T-helper 1 cell (primary cell): Measurements from ENCODE around the gene OTUB2.

Experiments used
- DNase-seq, 5 donors: peaks; one replicate each; pipeline ENCODE4 v3.0.0-alpha.2; 2012 to 2020

The OTUB2 gene

DNA sequence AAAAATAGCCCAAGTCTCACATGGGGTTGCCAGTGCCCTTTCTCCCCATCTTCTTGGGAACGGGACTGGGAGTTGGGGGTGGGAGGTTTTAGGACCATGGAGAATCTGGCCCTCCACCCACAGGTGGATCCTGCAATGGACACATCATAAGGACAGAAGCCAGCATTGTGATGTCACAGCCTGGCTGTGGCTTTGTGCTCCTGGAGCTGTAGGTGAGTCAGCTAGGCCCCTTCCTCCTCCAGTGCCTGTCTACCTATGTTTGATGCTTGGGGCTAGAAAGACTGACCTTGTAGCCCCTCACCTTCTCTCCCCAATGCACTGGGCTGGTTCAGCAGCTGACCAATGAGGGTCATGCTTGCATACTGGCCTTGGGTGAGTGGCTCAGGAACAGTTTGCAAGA is 29.1 kb upstream of the OTUB2 start, which contains the start of gene CCDC197:
Gene CCDC197, plus strand, starts transcription at position 220 of the 400 bp plus-strand sequence. CDS start 831 bp downstream, outside the sequence.
- DNase-seq = no peak

GRCh38 chr14:93997916-93998870 is 27.9 kb upstream of the OTUB2 start:
- no peak for DNase-seq

DNA sequence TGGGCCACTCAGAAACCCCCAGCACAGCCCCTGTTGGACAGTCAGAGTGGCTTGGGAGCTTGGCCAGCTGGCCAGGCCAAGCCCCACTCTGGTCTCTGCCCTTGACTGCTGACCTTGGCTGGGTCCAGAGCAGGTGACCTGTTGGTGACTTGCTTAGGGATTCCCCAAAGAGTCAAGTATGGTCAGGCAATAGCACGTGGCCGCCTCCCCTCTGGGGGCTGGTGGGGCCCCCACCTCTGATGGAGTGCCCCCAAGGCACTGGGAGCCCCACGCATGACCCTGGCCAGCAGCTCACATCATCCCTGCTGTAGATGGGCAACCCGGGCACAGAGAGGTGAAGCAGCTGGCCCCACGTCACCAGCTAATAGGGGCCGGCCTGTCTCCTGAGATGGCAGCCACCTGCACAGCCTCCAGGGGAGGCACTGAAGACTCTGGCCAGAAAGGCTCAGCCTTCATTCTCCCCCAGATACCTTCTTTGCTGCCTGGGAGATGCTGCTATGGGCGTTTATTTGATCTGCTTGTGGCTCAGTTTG is 27.2 kb upstream of the OTUB2 start:
- DNase-seq = no peak

DNA sequence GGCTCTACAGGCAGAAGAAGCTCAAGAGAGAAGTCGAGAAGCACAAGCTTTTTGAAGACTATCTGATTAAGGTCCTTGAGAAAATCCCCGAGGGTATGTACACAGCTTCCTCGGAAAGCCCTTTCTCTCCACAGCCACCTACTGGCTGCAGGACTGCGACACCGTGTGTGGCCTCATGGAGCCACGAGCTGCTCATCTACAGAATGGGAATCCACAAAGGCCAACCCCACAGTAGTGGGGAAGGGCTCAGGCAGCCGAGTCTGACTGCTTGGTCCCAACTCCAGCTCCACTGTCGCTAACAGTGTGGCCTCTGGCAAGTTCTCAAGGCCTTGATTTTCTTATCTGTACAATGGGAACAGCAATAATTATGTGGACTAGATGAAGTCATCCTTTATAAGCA is 26.6 kb upstream of the OTUB2 start:
- no peak for DNase-seq

DNA sequence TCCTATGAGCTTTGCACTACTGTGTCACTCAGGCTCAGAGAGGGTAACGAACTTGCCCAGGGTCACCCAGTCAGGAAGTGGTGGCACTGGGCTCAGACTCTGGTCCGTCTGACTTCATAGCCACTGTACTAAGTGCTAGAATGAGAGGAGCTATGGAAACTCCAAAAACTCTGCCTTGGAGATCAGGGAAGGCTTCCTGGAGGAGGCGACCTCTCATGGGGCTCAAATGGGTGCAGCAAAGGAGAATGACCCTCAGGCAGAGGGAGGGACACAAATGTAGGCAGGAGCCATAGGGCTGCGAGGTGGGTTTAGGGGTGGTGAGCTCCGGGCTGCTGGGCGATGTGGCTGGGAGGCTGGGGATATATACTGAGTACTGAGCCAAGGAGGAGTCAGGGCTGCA is 25.9 kb upstream of the OTUB2 start:
- DNase-seq = no peak

DNA sequence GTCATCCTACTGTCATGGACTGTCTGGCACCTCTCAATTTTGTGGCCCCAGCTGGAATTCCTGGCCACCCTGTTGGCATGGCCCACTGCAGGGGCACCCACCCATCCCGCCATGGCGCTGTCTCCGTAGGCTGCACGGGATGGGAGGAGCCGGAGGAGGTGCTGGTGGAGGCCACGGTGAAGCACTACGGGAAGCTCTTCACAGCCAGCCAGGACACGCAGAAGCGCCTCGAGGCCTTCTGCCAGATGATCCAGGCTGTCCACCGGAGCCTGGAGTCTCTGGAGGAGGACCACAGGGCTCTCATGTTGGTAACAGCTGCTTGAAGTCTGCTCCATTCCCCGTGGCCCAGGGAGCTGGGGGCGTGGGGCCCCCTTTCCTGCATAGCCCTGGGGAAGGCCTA is 25.1 kb upstream of the OTUB2 start:
- DNase-seq = no peak

- DNase-seq = peak in 4 of 5 donors; percentile 34 to 71 (median 49)
Observed at GRCh38 chr14:94001501-94002396, 24.4 kb upstream of the OTUB2 start.

- no peak for DNase-seq
Observed at GRCh38 chr14:94003397-94003796, 22.7 kb upstream of the OTUB2 start.

DNA sequence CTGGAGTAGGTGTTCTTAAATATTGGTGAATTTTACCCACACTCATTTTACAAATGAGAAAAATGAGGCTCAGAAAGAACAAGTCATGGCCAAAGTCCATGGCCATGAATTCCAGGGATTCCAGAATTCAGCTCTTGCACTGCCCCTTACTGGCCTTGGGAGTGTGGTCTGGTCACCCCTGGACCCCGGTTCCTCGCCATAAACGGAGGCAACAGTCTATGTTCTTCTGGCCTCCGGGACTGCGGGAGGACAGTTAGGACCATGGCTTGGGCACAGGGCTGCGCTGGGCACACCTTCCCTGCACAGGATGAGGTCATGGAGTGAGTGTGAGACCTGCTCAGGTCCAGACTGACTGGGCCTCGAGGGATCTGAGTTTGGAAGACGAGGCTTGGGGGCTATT is 22.1 kb upstream of the OTUB2 start:
- no peak for DNase-seq

DNA sequence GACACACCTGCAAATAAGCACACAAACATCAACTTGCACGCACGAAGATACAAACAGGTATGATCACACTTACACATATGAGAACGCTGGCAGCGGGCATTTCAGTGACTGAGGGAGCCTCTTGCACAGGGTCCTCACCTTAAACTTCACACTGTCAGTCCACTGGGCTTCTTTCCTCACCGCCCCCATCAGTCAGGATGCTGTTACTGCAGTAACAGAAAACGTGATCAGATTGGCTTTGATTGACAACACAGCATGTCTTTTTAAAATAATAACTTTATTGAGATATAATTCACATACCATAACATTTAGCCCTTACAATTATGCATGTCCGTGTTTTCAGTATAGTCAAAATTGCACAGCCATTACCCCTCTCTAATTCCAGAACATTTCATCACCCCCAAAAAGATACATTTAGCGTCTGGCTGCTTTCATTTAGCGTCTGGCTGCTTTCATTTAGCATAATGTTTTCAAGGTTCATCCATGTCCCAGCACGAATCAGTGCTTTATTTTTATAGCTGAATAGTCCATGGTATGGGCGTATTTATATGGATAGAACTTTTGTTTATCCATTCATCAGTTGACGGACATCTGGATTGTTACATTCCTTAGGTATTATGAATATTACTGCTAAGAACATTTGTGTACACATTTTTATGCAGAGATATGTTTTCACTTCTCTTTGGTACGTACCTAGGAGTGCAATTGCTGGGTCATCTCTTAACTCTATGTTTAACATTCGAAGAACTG is 20.6 kb upstream of the OTUB2 start:
- DNase-seq = no peak

- DNase-seq = peak in 1 of 5 donors; percentile 52
Observed at GRCh38 chr14:94008234-94008633, 17.9 kb upstream of the OTUB2 start.

- no peak for DNase-seq
Observed at GRCh38 chr14:94009767-94010166, 16.4 kb upstream of the OTUB2 start.

DNA sequence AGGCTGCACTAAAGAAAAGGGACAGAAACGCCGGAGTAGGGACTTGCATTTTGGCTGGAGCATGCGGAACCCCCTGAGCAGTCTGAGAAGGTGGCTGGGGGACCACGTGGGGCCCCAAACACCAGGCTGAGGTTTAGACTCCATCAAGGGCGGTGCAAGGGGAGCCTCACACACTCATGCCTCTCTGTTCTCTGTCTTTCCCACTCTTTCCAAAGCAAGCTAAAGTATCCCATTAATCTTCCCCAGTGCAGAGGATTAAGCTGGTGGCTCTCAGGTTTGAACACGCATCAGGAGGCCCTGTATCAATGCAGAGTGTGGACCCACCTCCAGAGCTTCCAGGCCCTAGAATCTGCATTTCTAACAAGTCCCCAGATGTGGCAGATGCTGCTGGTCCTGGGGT is 15.5 kb upstream of the OTUB2 start:
- DNase-seq = no peak

GRCh38 chr14:94011795-94012194 is 14.3 kb upstream of the OTUB2 start:
- peak in 1 of 5 donors; percentile 39 for DNase-seq

GRCh38 chr14:94014382-94014781 is 11.8 kb upstream of the OTUB2 start:
- no peak for DNase-seq

DNA sequence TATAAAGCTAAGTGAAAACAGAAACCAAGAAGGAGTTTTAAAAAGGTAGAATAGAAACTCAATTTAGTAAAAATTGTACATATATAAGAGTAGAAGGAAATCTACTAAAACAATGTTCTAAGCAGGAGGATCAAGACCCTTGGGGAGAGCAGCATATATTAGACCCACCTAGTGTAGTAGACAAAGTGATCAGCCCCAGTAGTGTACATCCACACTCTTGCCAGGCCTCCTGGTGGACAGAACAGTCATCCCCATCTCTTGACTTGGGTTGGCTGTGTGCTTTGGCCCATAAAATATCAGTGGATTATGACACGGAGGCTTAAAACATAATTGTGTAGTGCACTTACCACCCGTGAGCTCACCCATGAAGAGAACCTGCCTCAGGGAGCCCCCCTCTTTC is 10.9 kb upstream of the OTUB2 start:
- no peak for DNase-seq

GRCh38 chr14:94016446-94016976 is 9.6 kb upstream of the OTUB2 start:
- no peak for DNase-seq

- no peak for DNase-seq
Observed at GRCh38 chr14:94018308-94018707, 7.8 kb upstream of the OTUB2 start.

- no peak for DNase-seq
Observed at GRCh38 chr14:94019329-94019728, 6.8 kb upstream of the OTUB2 start.

DNA sequence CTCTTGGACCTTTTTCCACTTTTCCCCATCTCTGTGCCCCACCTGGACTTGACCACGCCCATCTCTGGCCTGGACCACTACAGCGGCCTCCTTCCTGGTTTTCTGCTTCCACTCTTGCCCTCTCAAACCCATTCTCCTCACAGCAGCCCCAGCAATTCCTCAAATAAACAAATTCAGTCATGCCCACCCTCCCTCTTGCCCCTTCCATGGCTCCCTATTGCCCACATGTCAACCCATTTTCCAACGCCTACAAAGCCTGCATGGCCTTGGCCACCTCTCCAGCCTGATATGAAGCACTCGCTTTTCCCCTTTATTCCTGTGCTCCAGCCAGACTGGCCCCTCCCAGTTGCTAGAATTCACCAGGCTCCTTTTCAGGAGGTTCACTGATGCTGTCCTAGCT is 5.9 kb upstream of the OTUB2 start:
- no peak for DNase-seq

GRCh38 chr14:94021001-94021400 is 5.1 kb upstream of the OTUB2 start:
- DNase-seq = no peak
